Brain microvascular endothelial cell (primary cell): ENCODE data around the gene COTL1.
"Not testable (repeated sequence)": the region's sequence is repeated elsewhere in the genome, so short reads cannot be mapped to it uniquely, and the experiment has no call there.

Experiments
- DNase-seq: peaks from one replicate; pipeline ENCODE4 v3.0.0-alpha.2; 2020
- H3K27ac ChIP-seq: fragments of 250-450 bp; sonication (Bioruptor Pico); 2 replicates; pipeline ENCODE4 v1.5.1; 2020; ENCODE audit warnings: mild to moderate bottlenecking, moderate library complexity
- H3K27me3 ChIP-seq: fragments of 250-450 bp; sonication (Bioruptor Pico); replicated peaks from 2 replicates; pipeline ENCODE4 v1.5.1; 2020; ENCODE audit warnings: mild to moderate bottlenecking
- H3K36me3 ChIP-seq: fragments of 250-450 bp; sonication (Bioruptor Pico); replicated peaks from 2 replicates; pipeline ENCODE4 v1.5.1; 2020; ENCODE audit warnings: mild to moderate bottlenecking
- H3K4me3 ChIP-seq: 2 replicates; pipeline ENCODE4 v1.5.1; 2011; ENCODE audit warnings: low read depth, mild to moderate bottlenecking, control low read depth, low read length, moderate library complexity
- in situ Hi-C: cut with HindIII; loops from 2 replicates; pipeline ENCODE4 v1.10.0; 2017; ENCODE audit warnings: low sequenced_read_pairs, low pct_ligation_motif_present
- TF ChIP-seq, protein P1 (sequence below): IDR thresholded peaks from 2 replicates; pipeline ENCODE4 v1.5.1; 2011; ENCODE audit warnings: low read depth, mild to moderate bottlenecking, moderate library complexity, low read length, control low read depth, inconsistent platforms; ENCODE audit errors: missing control alignments

COTL1 gene

DNA sequence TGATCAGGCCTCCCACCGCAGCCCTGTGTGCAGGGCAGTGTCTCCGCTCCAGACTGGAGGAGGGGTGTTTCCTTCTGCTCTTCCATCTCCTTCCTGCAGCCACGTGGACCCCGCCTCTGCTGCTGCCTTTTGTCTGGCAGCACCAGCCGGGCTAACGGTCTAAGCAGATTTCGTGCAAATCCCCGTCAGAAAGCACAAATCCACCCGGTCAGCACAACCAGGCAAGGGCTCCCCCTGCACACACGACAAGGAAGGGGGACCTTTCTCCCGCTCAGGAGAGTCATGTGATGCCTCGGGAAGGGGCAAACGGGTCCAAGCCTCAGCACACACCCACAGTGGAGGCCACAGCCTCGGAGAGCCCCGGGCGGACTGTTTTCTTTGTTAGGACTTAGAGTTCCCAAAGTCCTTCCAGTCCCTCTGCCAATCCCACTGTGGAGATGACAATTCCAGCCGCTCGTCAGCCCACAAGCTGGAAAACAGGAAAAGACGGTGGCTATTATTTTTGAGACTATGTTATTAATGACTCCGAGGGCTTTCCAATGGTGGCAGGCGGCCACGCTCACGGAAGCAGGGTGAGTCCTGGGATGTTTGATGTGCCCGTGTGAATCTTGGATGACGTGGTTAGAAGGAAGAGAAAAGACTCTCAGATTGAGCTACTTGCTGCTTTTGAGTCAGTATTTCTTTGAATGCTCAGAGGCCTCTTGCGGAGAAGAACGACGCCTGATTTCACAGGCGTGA is 90.9 kb downstream of the COTL1 start:
- Histone ChIP-seq H3K36me3 (no peaks in the 10 kb centered on the region), H3K27me3 (no peaks in the 10 kb centered on the region), H3K27ac (no peak overlapping the region), H3K4me3 (peak overlapping the region; percentile 5)
- TF ChIP-seq, protein P1, sequence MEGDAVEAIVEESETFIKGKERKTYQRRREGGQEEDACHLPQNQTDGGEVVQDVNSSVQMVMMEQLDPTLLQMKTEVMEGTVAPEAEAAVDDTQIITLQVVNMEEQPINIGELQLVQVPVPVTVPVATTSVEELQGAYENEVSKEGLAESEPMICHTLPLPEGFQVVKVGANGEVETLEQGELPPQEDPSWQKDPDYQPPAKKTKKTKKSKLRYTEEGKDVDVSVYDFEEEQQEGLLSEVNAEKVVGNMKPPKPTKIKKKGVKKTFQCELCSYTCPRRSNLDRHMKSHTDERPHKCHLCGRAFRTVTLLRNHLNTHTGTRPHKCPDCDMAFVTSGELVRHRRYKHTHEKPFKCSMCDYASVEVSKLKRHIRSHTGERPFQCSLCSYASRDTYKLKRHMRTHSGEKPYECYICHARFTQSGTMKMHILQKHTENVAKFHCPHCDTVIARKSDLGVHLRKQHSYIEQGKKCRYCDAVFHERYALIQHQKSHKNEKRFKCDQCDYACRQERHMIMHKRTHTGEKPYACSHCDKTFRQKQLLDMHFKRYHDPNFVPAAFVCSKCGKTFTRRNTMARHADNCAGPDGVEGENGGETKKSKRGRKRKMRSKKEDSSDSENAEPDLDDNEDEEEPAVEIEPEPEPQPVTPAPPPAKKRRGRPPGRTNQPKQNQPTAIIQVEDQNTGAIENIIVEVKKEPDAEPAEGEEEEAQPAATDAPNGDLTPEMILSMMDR = no peak
- DNase-seq = no peak
- in situ Hi-C loops = no loop called here

DNA sequence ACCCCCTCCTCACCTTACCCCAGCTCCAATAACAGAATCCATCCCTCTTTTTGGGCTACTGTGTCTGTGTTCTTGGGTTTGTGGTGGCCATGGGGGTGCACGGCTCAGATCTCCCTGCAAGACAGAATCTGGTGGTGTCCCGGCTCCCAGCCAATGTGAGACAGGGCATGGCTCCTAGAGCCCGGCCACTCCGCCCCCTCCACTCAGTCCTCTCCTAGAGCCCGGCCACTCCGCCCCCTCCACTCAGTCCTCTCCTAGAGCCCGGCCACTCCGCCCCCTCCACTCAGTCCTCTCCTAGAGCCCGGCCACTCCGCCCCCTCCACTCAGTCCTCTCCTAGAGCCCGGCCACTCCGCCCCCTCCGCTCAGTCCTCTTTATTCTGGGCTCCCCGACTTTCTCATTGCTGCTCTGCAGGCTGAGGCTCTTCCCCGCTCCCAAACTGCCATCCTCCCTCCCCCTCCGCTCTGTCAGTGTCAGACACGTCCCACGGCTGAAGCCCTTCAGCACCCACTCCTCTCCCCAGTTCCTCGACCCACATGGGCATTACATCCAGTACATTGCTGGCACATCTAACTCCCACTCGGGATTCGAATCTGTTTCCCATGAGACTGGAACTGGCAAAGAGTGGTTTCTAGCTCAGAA is 92.8 kb downstream of the COTL1 start:
- H3K4me3 ChIP-seq, H3K27me3 ChIP-seq, DNase-seq, in situ Hi-C loops, H3K36me3 ChIP-seq, H3K27ac ChIP-seq: not testable (repeated sequence)

DNA sequence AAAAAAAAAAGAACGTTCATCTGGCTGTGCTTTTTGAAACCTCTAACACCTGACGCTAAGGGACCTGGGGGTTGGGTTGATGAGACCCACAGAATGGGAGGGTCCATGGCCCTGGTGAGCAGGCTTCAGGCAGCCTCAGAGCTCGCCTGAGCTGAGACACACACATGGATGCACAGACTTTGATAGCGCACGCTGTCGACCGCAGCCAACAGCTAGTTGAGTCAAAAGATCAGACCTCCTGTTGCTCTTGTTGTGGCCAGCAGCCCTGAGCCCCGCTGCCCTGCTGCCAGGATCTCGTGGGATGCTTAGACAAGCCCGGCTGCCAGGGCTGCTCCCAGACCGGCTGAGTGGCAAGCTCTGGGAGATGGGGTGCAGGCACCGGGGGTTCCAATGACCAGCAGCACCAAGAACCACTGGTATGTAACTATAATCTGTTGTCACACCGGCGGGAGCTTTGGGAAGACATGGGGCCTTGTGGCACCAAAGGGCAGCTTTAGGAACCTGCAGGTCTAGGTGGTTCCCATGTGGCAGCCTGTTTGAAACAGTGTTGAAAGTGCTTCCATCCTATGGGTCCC is 93.4 kb downstream of the COTL1 start:
- TF ChIP-seq, protein P1 = no peak
- Histone ChIP-seq H3K27ac (no peak overlapping the region), H3K36me3 (no peaks in the 10 kb centered on the region), H3K27me3 (no peaks in the 10 kb centered on the region), H3K4me3 (no peak overlapping the region)
- in situ Hi-C loops = no loop called here
- no peak for DNase-seq

DNA sequence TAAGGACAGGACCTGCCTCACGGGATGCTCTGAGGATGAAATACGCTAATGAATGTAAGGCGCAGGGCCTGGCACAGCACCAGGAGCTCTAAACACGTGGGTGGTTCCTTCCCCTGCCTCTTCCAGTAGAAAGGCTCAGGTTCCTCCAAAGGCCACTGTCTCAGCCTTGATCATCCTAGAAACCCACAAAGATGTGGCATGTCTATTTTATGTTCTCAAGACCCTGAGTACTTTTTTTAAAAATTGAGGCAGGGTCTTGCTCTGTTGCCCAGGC is 96.4 kb downstream of the COTL1 start:
- H3K4me3 ChIP-seq = no peak overlapping the region
- H3K27ac ChIP-seq = no peak overlapping the region
- TF ChIP-seq, protein P1 = no peak
- H3K27me3 ChIP-seq = no peaks in the 10 kb centered on the region
- in situ Hi-C loops = no loop called here
- no peak for DNase-seq
- no peaks in the 10 kb centered on the region for H3K36me3 ChIP-seq

DNA sequence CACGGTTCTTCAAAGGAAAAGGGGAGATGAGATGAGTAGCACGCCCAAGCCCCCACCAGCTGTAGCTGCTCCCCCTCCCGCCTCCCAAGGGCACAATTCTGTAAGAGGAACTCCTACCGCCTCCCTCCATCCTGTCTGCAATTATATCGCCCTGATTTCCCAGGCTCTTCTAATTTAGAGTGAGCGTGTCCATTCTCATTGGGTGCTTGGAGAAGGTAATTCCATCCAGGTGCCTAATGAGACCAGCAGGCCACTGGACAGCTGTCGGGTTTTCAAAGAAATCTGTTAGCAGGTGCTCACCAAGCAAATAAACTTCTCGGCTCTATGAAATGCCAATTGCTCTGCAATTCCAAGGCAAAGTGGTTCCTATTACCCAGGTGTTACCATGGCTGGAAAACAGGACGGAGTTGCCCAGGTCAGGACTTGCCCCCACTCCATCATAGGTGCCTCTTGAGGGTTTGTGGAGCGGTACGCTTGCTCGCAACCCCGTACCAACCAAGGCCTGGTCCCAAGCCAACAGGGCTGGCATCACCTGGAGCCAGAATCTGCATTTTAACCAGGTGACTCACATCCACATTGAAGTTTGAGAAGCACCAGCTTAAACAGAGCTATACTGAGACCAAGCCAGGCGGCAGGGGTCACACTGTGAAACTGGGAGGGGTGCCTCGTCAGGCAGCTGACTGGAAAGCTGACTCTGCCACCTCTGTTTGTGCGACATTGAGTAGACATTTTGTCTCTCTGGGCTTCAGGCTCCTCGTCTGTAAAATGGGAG is 97.0 kb downstream of the COTL1 start:
- Histone ChIP-seq H3K4me3 (no peak overlapping the region), H3K27ac (no peak overlapping the region), H3K27me3 (no peaks in the 10 kb centered on the region), H3K36me3 (no peaks in the 10 kb centered on the region)
- DNase-seq = no peak
- in situ Hi-C loops = no loop called here
- TF ChIP-seq, protein P1 = no peak

DNA sequence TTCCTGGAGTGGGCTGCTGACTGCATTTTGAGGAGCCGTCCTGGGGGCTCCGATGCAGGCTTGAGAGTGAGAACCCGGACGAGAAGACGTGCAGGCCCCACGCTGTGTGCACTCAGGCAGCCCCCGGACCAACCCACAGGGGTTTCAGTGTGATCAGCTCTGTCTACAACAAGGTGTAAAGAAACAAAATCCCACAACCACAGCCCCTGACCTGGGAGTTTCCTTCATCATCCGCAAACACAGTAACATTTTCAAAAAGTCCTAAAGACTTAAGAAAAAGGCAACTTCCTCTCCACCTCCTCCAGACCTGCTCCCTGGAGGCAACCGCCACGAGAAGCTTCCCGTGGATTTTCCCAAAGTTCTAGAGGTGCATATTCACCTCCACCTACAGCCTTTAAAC is 98.0 kb downstream of the COTL1 start:
- TF ChIP-seq, protein P1 = no peak
- no peak for DNase-seq
- no peaks in the 10 kb centered on the region for H3K27me3 ChIP-seq
- in situ Hi-C loops = no loop called here
- no peak overlapping the region for H3K27ac ChIP-seq
- no peak overlapping the region for H3K4me3 ChIP-seq
- no peaks in the 10 kb centered on the region for H3K36me3 ChIP-seq
